PC-3 (cell line): ENCODE data around the gene PMCH. TPM values are rescaled to one million over a fixed set of nuclear protein-coding genes. Genes with fewer than 3 reads are reported as not detected.

Experiments used
- ATAC-seq: fragments of 200-7000 bp; cut with Tn5 transposase; 2 replicates; pipeline ENCODE4 v1.9.1; 2020; ENCODE audit warnings: mild to moderate bottlenecking, moderate library complexity
- BruUV-seq: library from RNA; stranded (reverse); fragments of 400-500 nt; replicated peaks from 2 replicates; lab custom pipeline; 2021; lab: Mats Ljungman, UMichigan
- CTCF ChIA-PET: fragments of 300-600 bp; sonication (Branson Sonifier 250); formaldehyde crosslinking; loops from one replicate; lab custom pipeline; 2022; ENCODE audit warnings: antibody characterized with exemption; lab: Charles Lee
- POLR2A ChIA-PET: fragments of 300-600 bp; sonication (Branson Sonifier 250); formaldehyde crosslinking; loops from one replicate; lab custom pipeline; 2022; ENCODE audit warnings: antibody characterized with exemption; ENCODE audit not compliant: unreplicated experiment; lab: Charles Lee
- DNase-seq: peaks from one replicate; pipeline ENCODE4 v3.0.0-alpha.2; 2015
- H2AFZ ChIP-seq: fragments of 300-600 bp; sonication (generic); 2 replicates; pipeline ENCODE4 v1.6.0; 2016; ENCODE audit warnings: antibody characterized with exemption, low read length
- H3F3A ChIP-seq: fragments of 300-600 bp; sonication (generic); one replicate; pipeline ENCODE4 v1.6.0; 2017; ENCODE audit warnings: antibody characterized with exemption, low read length, control low read depth, mild to moderate bottlenecking; ENCODE audit not compliant: unreplicated experiment
- H3K27ac ChIP-seq: fragments of 300-600 bp; sonication (generic); 2 replicates; pipeline ENCODE4 v1.5.1; 2016; ENCODE audit warnings: mild to moderate bottlenecking, low read length
- H3K27me3 ChIP-seq: fragments of 300-600 bp; sonication (generic); 2 replicates; pipeline ENCODE4 v1.6.1; 2016; ENCODE audit warnings: low read length, mixed read lengths
- H3K36me3 ChIP-seq: fragments of 300-600 bp; sonication (generic); 2 replicates; pipeline ENCODE4 v1.6.1; 2016; ENCODE audit warnings: low read depth, mixed run types, low read length, mixed read lengths
- H3K4me1 ChIP-seq: fragments of 300-600 bp; sonication (generic); 2 replicates; pipeline ENCODE4 v1.5.1; 2016; ENCODE audit warnings: low read length; ENCODE audit not compliant: insufficient read depth
- H3K4me2 ChIP-seq: fragments of 300-600 bp; sonication (generic); 2 replicates; pipeline ENCODE4 v1.6.0; 2016; ENCODE audit warnings: low read length
- H3K4me3 ChIP-seq: fragments of 300-600 bp; sonication (generic); 2 replicates; pipeline ENCODE4 v1.5.1; 2016; ENCODE audit warnings: mild to moderate bottlenecking, low read length, mixed read lengths
- H3K79me2 ChIP-seq: fragments of 300-600 bp; sonication (generic); 2 replicates; pipeline ENCODE4 v1.6.1; 2017; ENCODE audit warnings: low read length, mixed read lengths
- H3K9ac ChIP-seq: fragments of 300-600 bp; sonication (generic); 2 replicates; pipeline ENCODE4 v1.6.0; 2016; ENCODE audit warnings: mild to moderate bottlenecking, low read length
- H3K9me2 ChIP-seq: fragments of 300-600 bp; sonication (generic); replicated peaks from 2 replicates; pipeline ENCODE4 v1.6.1; 2016; ENCODE audit warnings: mixed run types, low read length, mixed read lengths
- H3K9me3 ChIP-seq: fragments of 300-600 bp; sonication (generic); 2 replicates; pipeline ENCODE4 v1.6.1; 2016; ENCODE audit warnings: low read length, mixed read lengths
- H4K20me1 ChIP-seq: fragments of 300-600 bp; sonication (generic); 2 replicates; pipeline ENCODE4 v1.6.1; 2016; ENCODE audit warnings: low read length, mixed read lengths
- CTCF ChIP-seq: fragments of 300-600 bp; sonication (generic); conservative IDR thresholded peaks from 2 replicates; pipeline ENCODE4 v1.5.1; 2017; ENCODE audit warnings: antibody characterized with exemption, low read depth, mild to moderate bottlenecking, low read length
- EZH2 ChIP-seq: fragments of 300-600 bp; sonication (generic); IDR thresholded peaks from one replicate; pipeline ENCODE4 v1.6.1; 2017; ENCODE audit warnings: antibody characterized with exemption, mild to moderate bottlenecking, low read length; ENCODE audit not compliant: unreplicated experiment
- EZH2phosphoT487 ChIP-seq: fragments of 300-600 bp; sonication (generic); IDR thresholded peaks from 2 replicates; pipeline ENCODE4 v1.6.1; 2018; ENCODE audit warnings: mild to moderate bottlenecking, antibody characterized with exemption, low read length, borderline replicate concordance
- intact Hi-C: fragments of 100-400 bp; cut with micrococcal nuclease; formaldehyde crosslinking; loops from 2 replicates; pipeline ENCODE4 v1.9.0; 2023
- total RNA-seq: library from RNA; depleted of rRNA; stranded (reverse); fragments of >200 nt; gene quantifications from 2 replicates; pipeline ENCODE4 v1.2.3, GENCODE V29; 2014

Gene PMCH
- total RNA-seq, 1 experiment from 2014 or later = not detected

GRCh38 chr12:102172436-102172835, 25.2 kb downstream of the PMCH start:
- Histone ChIP-seq H3K79me2 (no peaks in the 10 kb centered on the region), H2AFZ (no peak overlapping the region), H3K4me3 (no peak overlapping the region), H3K27ac (no peak overlapping the region), H3K4me2 (no peak overlapping the region), H3F3A (no peaks in the 10 kb centered on the region), H3K27me3 (no peaks in the 10 kb centered on the region), H3K4me1 (no peaks in the 10 kb centered on the region), H3K9me2 (no peaks in the 10 kb centered on the region), H4K20me1 (no peaks in the 10 kb centered on the region), H3K36me3 (peaks cover 15% of the 10 kb centered on the region; the same call in 1 of the 2 replicates), H3K9ac (no peak overlapping the region), H3K9me3 (no peaks in the 10 kb centered on the region)
- intact Hi-C loops = no loop called here
- BruUV-seq = no TSS peak
- CTCF ChIA-PET = no interaction called here
- ATAC-seq (no peak), DNase-seq (peak; percentile 10)
- POLR2A ChIA-PET = no interaction called here
- TF ChIP-seq CTCF = no peak
- no peak for TF ChIP-seq EZH2phosphoT487
- no peak for TF ChIP-seq EZH2

- H3K9ac ChIP-seq = no peak overlapping the region
- H3K4me1 ChIP-seq = no peaks in the 10 kb centered on the region
- DNase-seq (no peak), ATAC-seq (no peak)
- no peaks in the 10 kb centered on the region for H3K27me3 ChIP-seq
- H3K36me3 ChIP-seq = peaks cover 15% of the 10 kb centered on the region; the same call in 1 of the 2 replicates
- H2AFZ ChIP-seq = no peak overlapping the region
- H3K27ac ChIP-seq = no peak overlapping the region
- no peak overlapping the region for H3K4me3 ChIP-seq
- intact Hi-C loops = no loop called here
- POLR2A ChIA-PET = no interaction called here
- no TSS peak for BruUV-seq
- H3K4me2 ChIP-seq = no peak overlapping the region
- CTCF ChIA-PET = no interaction called here
- no peaks in the 10 kb centered on the region for H3F3A ChIP-seq
- no peaks in the 10 kb centered on the region for H4K20me1 ChIP-seq
- no peaks in the 10 kb centered on the region for H3K9me3 ChIP-seq
- TF ChIP-seq EZH2phosphoT487 = no peak
- no peaks in the 10 kb centered on the region for H3K79me2 ChIP-seq
- no peaks in the 10 kb centered on the region for H3K9me2 ChIP-seq
Observed at GRCh38 chr12:102171951-102172350, 25.7 kb downstream of the PMCH start.

- no TSS peak for BruUV-seq
- no peak overlapping the region for H3K4me2 ChIP-seq
- peaks cover 15% of the 10 kb centered on the region; the same call in 1 of the 2 replicates for H3K36me3 ChIP-seq
- H3K4me1 ChIP-seq = no peaks in the 10 kb centered on the region
- H3K79me2 ChIP-seq = no peaks in the 10 kb centered on the region
- no peaks in the 10 kb centered on the region for H4K20me1 ChIP-seq
- intact Hi-C loops = loop anchor here (1.0 kb wide), 1 partner anchor 314 kb away; no protein-coding TSS in a partner anchor
- DNase-seq (peak; percentile 60), ATAC-seq (peak; percentile 48; the same call in 1 of the 2 replicates)
- no peaks in the 10 kb centered on the region for H3K9me3 ChIP-seq
- H3K4me3 ChIP-seq = no peak overlapping the region
- no peak overlapping the region for H2AFZ ChIP-seq
- ChIA-PET POLR2A (no interaction called here), CTCF (interaction anchor here (0.6 to 0.7 kb wide), 2 partner anchors 47 to 529 kb away, joined by 4 to 5 read pairs; no protein-coding TSS in a partner anchor)
- H3K9me2 ChIP-seq = no peaks in the 10 kb centered on the region
- H3K9ac ChIP-seq = no peak overlapping the region
- TF ChIP-seq EZH2 = no peak
- TF ChIP-seq EZH2phosphoT487 = no peak
- TF ChIP-seq CTCF = peak; percentile 83
- no peak overlapping the region for H3K27ac ChIP-seq
- no peaks in the 10 kb centered on the region for H3F3A ChIP-seq
- H3K27me3 ChIP-seq = no peaks in the 10 kb centered on the region
Observed at GRCh38 chr12:102169922-102170621, 27.6 kb downstream of the PMCH start.
